Dermis blood vessel endothelial cell (primary cell): ENCODE measurements around the gene KRTAP4-11. TPM values are rescaled to one million over a fixed set of nuclear protein-coding genes. Genes with fewer than 3 reads are reported as not detected.
"Not testable (repeated sequence)": the region's sequence is repeated elsewhere in the genome, so short reads cannot be mapped to it uniquely, and the experiment has no call there.

Source experiments
- DNase-seq: peaks from one replicate; pipeline ENCODE4 v3.0.0; 2010
- total RNA-seq: library from RNA; depleted of rRNA; stranded (reverse); fragments of >200 nt; gene quantifications from 2 replicates; pipeline ENCODE4 v1.2.3, GENCODE V29; 2014

KRTAP4-11 gene
- total RNA-seq, 1 donor from 2014 or later = not detected

GRCh38 chr17:41083427-41083826, 34.7 kb downstream of the KRTAP4-11 start:
- not testable (repeated sequence) for DNase-seq

- DNase-seq = no peak
Measured at GRCh38 chr17:41082626-41083025, 35.5 kb downstream of the KRTAP4-11 start.

GRCh38 chr17:41076788-41077187, 41.4 kb downstream of the KRTAP4-11 start:
- DNase-seq = no peak

- DNase-seq = no peak
Measured at GRCh38 chr17:41073676-41074075, 44.5 kb downstream of the KRTAP4-11 start.

- DNase-seq = no peak
Measured at GRCh38 chr17:41071606-41072360, 46.4 kb downstream of the KRTAP4-11 start.

- no peak for DNase-seq
Measured at GRCh38 chr17:41069031-41069430, 49.1 kb downstream of the KRTAP4-11 start.

- DNase-seq = no peak
Measured at GRCh38 chr17:41067281-41067680, 50.9 kb downstream of the KRTAP4-11 start.

Other genes starting within 250 kb of the KRTAP4-11 start
- not detected in 2 replicates for gene KRT20, start 233.1 kb downstream of the KRTAP4-11 start, total RNA-seq
- 0.47 and 1.9 TPM in 2 replicates for gene KRT23, start 180.7 kb downstream of the KRTAP4-11 start, total RNA-seq
- not detected in 2 replicates for gene KRT39, start 151.4 kb downstream of the KRTAP4-11 start, total RNA-seq
- gene KRT40, start 134.0 kb downstream of the KRTAP4-11 start, total RNA-seq = not detected in 2 replicates
- not detected in 2 replicates for gene KRTAP3-3, start 124.2 kb downstream of the KRTAP4-11 start, total RNA-seq
- gene KRTAP3-2, start 118.5 kb downstream of the KRTAP4-11 start, total RNA-seq = not detected in 2 replicates
- gene KRTAP3-1, start 109.2 kb downstream of the KRTAP4-11 start, total RNA-seq = not detected in 2 replicates
- not detected in 2 replicates for gene KRTAP1-5, start 91.2 kb downstream of the KRTAP4-11 start, total RNA-seq
- not detected in 2 replicates for gene KRTAP1-4, start 88.2 kb downstream of the KRTAP4-11 start, total RNA-seq
- gene KRTAP1-3, start 83.5 kb downstream of the KRTAP4-11 start, total RNA-seq = not detected in 2 replicates
- not detected in 2 replicates for gene KRTAP1-1, start 76.9 kb downstream of the KRTAP4-11 start, total RNA-seq
- not detected in 2 replicates for gene KRTAP2-1, start 71.1 kb downstream of the KRTAP4-11 start, total RNA-seq
- gene KRTAP2-2, start 63.1 kb downstream of the KRTAP4-11 start, total RNA-seq = not detected in 2 replicates
- gene KRTAP2-3, start 58.3 kb downstream of the KRTAP4-11 start, total RNA-seq = not detected in 2 replicates
- not detected in 2 replicates for gene KRTAP2-4, start 52.5 kb downstream of the KRTAP4-11 start, total RNA-seq
- not detected in 2 replicates for gene KRTAP4-7, start 34.2 kb downstream of the KRTAP4-11 start, total RNA-seq
- gene KRTAP4-8, start 20.2 kb downstream of the KRTAP4-11 start, total RNA-seq = not detected in 2 replicates
- gene KRTAP4-16, start 16.2 kb downstream of the KRTAP4-11 start, total RNA-seq = not detected in 2 replicates
- not detected in 2 replicates for gene KRTAP4-9, start 13.0 kb downstream of the KRTAP4-11 start, total RNA-seq
- gene KRTAP4-12, start 5.8 kb upstream of the KRTAP4-11 start, total RNA-seq = not detected in 2 replicates
- 0.19 TPM in 1 of 2 replicates, not detected in the other for gene KRTAP4-6, start 22.2 kb upstream of the KRTAP4-11 start, total RNA-seq
- not detected in 2 replicates for gene KRTAP4-5, start 31.5 kb upstream of the KRTAP4-11 start, total RNA-seq
- gene KRTAP4-4, start 42.4 kb upstream of the KRTAP4-11 start, total RNA-seq = not detected in 2 replicates
- not detected in 2 replicates for gene KRTAP4-3, start 49.8 kb upstream of the KRTAP4-11 start, total RNA-seq
- not detected in 2 replicates for gene KRTAP4-2, start 59.8 kb upstream of the KRTAP4-11 start, total RNA-seq
- not detected in 2 replicates for gene KRTAP4-1, start 66.5 kb upstream of the KRTAP4-11 start, total RNA-seq
- not detected in 2 replicates for gene KRTAP9-1, start 71.5 kb upstream of the KRTAP4-11 start, total RNA-seq
- not detected in 2 replicates for gene KRTAP9-2, start 108.3 kb upstream of the KRTAP4-11 start, total RNA-seq
- gene KRTAP9-3, start 114.1 kb upstream of the KRTAP4-11 start, total RNA-seq = not detected in 2 replicates
- not detected in 2 replicates for gene KRTAP9-8, start 119.6 kb upstream of the KRTAP4-11 start, total RNA-seq
- gene KRTAP9-4, start 131.3 kb upstream of the KRTAP4-11 start, total RNA-seq = not detected in 2 replicates
- not detected in 2 replicates for gene KRTAP9-9, start 137.0 kb upstream of the KRTAP4-11 start, total RNA-seq
- gene KRTAP9-6, start 147.0 kb upstream of the KRTAP4-11 start, total RNA-seq = not detected in 2 replicates
- gene KRTAP9-7, start 157.3 kb upstream of the KRTAP4-11 start, total RNA-seq = not detected in 2 replicates
- gene KRTAP29-1, start 184.5 kb upstream of the KRTAP4-11 start, total RNA-seq = not detected in 2 replicates
- gene KRTAP16-1, start 190.9 kb upstream of the KRTAP4-11 start, total RNA-seq = 0.05 TPM in 1 of 2 replicates, not detected in the other
- gene KRTAP17-1, start 197.3 kb upstream of the KRTAP4-11 start, total RNA-seq = not detected in 2 replicates
- not detected in 2 replicates for gene KRT33A, start 232.5 kb upstream of the KRTAP4-11 start, total RNA-seq